ENCODE measurements around the gene CARD14.

- TF ChIP-seq CTCF (IDR thresholded peaks at IDR 0.05; ENCODE audit: low read depth, low read length) (no peak), POLR2A (IDR thresholded peaks at IDR 0.05; ENCODE audit: extremely low read depth, insufficient read length) (no peak), MAX (IDR thresholded peaks at IDR 0.05; ENCODE audit: low read depth, low read length) (no peak), MYC (IDR thresholded peaks at IDR 0.05; ENCODE audit: low read depth, low read length) (no peak)
These were observed 55.4 kb downstream of the CARD14 start for GRCh38 chr17:80225230-80225629.

Data from NB4 (cell line).